Mucosa of rectum (tissue), 2 donors: ENCODE data around the gene HS1BP3.

Experiments
- H3K27ac ChIP-seq, 2 donors: one replicate each; pipeline ENCODE4 v1.7.0; 2013; ENCODE audit warnings: inconsistent platforms in 2 of 2, low read depth in 2 of 2, low read length in 2 of 2
- H3K27me3 ChIP-seq, 2 donors: one replicate each; pipeline ENCODE4 v1.7.0; 2013; ENCODE audit warnings: low read length in 2 of 2; ENCODE audit not compliant: control insufficient read depth in 2 of 2, insufficient read depth in 2 of 2
- H3K36me3 ChIP-seq, 2 donors: one replicate each; pipeline ENCODE4 v1.7.0; 2013; ENCODE audit warnings: low read length in 2 of 2; ENCODE audit not compliant: control insufficient read depth in 2 of 2, insufficient read depth in 2 of 2
- H3K4me1 ChIP-seq, 2 donors: one replicate each; pipeline ENCODE4 v1.7.0; 2013; ENCODE audit warnings: low read length in 2 of 2, mild to moderate bottlenecking in 1 of 2; ENCODE audit not compliant: control insufficient read depth in 2 of 2, insufficient read depth in 2 of 2
- H3K4me3 ChIP-seq, 2 donors: one replicate each; pipeline ENCODE4 v1.7.0; 2013; ENCODE audit warnings: low read length in 2 of 2
- H3K9ac ChIP-seq, 2 donors: one replicate each; pipeline ENCODE4 v1.7.0; 2013; ENCODE audit warnings: low read length in 2 of 2, low read depth in 1 of 2, mild to moderate bottlenecking in 1 of 2
- H3K9me3 ChIP-seq, 2 donors: one replicate each; pipeline ENCODE4 v1.7.0; 2013; ENCODE audit warnings: low read length in 2 of 2; ENCODE audit not compliant: control insufficient read depth in 2 of 2
- donor health status: healthy.
- donor health status: Normal muscosa, but diverticular disease.

The HS1BP3 gene

DNA sequence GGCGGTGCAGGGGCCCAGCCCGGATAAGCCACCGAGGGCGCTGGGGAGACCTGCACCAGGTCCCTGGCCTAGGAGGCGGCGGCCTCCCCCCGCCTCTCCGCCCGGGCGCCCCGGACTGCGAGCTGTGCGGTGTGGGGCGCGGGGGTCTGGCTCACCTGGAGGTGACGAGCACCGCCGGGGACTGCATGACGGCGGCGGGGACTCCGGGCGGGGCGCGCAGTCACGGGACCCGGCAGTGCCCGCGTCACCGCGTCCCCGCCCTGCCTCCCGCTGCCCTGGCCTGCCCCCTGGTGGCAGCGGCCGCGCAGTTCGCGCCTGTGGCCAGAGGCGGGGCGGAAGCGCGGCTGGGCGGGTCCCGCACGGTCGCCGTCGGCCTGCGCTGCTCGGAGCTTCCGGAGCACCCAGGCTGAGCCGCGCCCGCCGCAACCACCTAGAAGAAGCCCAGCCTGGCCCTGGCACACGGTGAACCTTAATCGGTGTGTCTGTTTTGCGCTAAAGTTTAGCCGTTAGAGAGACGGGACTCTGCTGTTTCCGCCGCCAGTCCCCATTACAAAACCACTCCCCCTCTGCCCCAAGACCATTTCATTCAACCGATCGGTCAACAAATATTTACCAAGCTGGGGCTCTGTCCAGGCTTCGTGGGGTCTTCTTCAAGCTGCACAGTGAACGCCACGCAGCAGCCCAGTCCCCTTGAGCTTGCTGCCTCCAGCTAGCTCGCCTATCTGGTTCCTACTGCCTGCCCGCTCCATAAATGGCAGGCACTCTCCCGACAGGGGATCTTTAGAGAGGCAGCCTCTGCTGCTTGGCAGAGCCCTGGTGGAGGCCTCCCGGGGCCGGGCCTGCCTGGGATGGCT, at the start of gene HS1BP3:
Gene HS1BP3 (minus strand): TSS at position 222 of the 854 bp plus-strand sequence. CDS start 35 bp downstream, at position 187.
- H3K4me1 ChIP-seq = peaks cover 25 to 28% of the 10 kb centered on the region in 2 donors
- H3K27ac ChIP-seq = peak within 1 kb of the TSS; percentile 80 to 87
- peak within 1 kb of the TSS; percentile 93 to 98 for H3K4me3 ChIP-seq
- peaks cover 0 to 4% of the 10 kb centered on the region in 2 donors for H3K36me3 ChIP-seq
- no peaks in the 10 kb centered on the region for H3K27me3 ChIP-seq
- H3K9ac ChIP-seq = peak within 1 kb of the TSS; percentile 96 to 98
- no peaks in the 10 kb centered on the region for H3K9me3 ChIP-seq

GRCh38 chr2:20698916-20699613, 48.2 kb upstream of the HS1BP3 start:
- Histone ChIP-seq H3K27me3 (no peaks in the 10 kb centered on the region), H3K4me1 (no peaks in the 10 kb centered on the region), H3K9me3 (no peaks in the 10 kb centered on the region), H3K27ac (no peak overlapping the region), H3K9ac (no peak overlapping the region), H3K4me3 (no peak overlapping the region), H3K36me3 (peaks cover 0 to 2% of the 10 kb centered on the region in 2 donors)

DNA sequence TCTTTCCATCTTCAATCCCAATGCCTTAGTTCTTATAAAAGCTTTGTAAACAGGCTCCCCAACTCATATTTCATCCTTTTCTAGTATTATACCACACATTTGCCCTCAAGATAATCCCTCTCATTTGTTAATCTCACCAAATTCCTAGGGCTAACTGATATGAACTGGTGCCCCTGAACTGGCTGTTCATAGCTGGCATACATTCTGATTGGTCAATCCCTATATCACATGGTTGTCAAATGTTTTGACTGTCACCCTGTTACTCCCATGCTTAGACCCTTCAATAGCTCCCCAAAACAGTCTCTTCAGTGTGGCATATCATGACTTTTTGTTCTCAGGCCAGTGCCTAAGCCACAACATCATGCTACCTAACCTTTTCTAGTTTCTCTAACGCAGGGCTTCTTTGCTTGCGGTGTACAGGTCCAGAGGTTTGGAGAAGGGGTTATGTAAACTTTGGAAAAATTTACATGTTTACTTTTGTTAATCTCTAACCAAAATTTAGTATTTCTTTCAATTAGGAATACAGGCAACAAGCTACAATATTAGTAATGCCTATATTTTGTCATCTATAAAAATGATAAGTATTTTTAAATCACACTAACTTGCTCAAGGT, 46.5 kb upstream of the HS1BP3 start:
- Histone ChIP-seq H3K4me1 (no peaks in the 10 kb centered on the region), H3K36me3 (peaks cover 0 to 2% of the 10 kb centered on the region in 2 donors), H3K9ac (no peak overlapping the region), H3K4me3 (no peak overlapping the region), H3K9me3 (no peaks in the 10 kb centered on the region), H3K27ac (no peak overlapping the region), H3K27me3 (no peaks in the 10 kb centered on the region)

GRCh38 chr2:20696366-20696765, 45.5 kb upstream of the HS1BP3 start:
- Histone ChIP-seq H3K9ac (no peak overlapping the region), H3K27me3 (no peaks in the 10 kb centered on the region), H3K4me3 (no peak overlapping the region), H3K4me1 (no peaks in the 10 kb centered on the region), H3K27ac (no peak overlapping the region), H3K9me3 (no peaks in the 10 kb centered on the region), H3K36me3 (peaks cover 0 to 2% of the 10 kb centered on the region in 2 donors)

DNA sequence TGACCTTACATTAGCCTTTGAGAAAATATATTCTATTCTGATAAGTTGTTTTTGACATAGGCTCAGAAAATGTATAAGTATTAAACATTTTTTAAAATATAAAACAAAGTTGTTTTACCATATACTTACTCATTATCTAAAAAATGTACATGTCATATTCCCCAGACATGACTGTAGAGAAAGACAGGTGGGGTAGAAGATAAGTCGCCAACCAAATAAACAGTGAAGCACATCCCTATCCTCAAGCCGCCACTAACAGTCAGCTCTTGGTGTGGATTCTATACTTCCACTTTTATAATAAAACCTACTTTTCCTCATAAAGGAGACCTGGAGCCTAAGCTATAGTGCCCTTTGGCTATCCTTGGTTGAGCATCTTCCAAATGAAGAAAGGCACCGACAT, 42.4 kb upstream of the HS1BP3 start:
- Histone ChIP-seq H3K36me3 (peaks cover 0 to 2% of the 10 kb centered on the region in 2 donors), H3K9me3 (no peaks in the 10 kb centered on the region), H3K27me3 (no peaks in the 10 kb centered on the region), H3K4me3 (no peak overlapping the region), H3K27ac (no peak overlapping the region), H3K4me1 (peaks cover 0 to 5% of the 10 kb centered on the region in 2 donors), H3K9ac (no peak overlapping the region)

DNA sequence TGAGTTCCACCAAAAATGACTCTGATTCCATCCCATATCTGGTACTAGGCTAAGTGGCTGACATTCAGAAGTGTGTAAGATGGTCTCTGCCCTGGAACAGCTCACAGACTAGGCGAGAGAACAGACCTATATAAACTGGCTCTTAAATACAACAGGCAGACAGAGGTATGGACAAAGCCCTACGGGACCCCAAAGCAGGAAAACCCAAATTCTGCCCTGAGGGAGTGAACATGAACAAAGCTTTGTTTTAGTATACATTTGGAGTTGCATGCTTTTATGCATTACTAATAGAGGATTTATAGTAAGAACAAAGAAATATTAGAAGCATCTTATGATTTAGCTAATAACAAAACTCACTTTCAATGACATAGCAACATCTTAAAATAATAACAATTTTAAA, 41.2 kb upstream of the HS1BP3 start:
- no peaks in the 10 kb centered on the region for H3K27me3 ChIP-seq
- no peak overlapping the region for H3K9ac ChIP-seq
- H3K4me1 ChIP-seq = peaks cover 0 to 5% of the 10 kb centered on the region in 2 donors
- no peak overlapping the region for H3K4me3 ChIP-seq
- H3K27ac ChIP-seq = no peak overlapping the region
- no peaks in the 10 kb centered on the region for H3K9me3 ChIP-seq
- peaks cover 0 to 5% of the 10 kb centered on the region in 2 donors for H3K36me3 ChIP-seq

- Histone ChIP-seq H3K27ac (no peak overlapping the region), H3K27me3 (no peaks in the 10 kb centered on the region), H3K36me3 (peaks cover 6 to 10% of the 10 kb centered on the region in 2 donors)
Measured at GRCh38 chr2:20691076-20691734, 40.3 kb upstream of the HS1BP3 start.

GRCh38 chr2:20689428-20690264, 38.7 kb upstream of the HS1BP3 start:
- H3K27ac ChIP-seq = no peak overlapping the region
- peaks cover 0 to 5% of the 10 kb centered on the region in 2 donors for H3K4me1 ChIP-seq
- no peaks in the 10 kb centered on the region for H3K27me3 ChIP-seq
- peaks cover 10 to 18% of the 10 kb centered on the region in 2 donors for H3K36me3 ChIP-seq
- H3K4me3 ChIP-seq = no peak overlapping the region
- no peaks in the 10 kb centered on the region for H3K9me3 ChIP-seq
- no peak overlapping the region for H3K9ac ChIP-seq

More at GRCh38 chr2:20691076-20691734, 40.3 kb upstream of the HS1BP3 start:
- no peaks in the 10 kb centered on the region for H3K9me3 ChIP-seq
- H3K9ac ChIP-seq = no peak overlapping the region
- no peak overlapping the region for H3K4me3 ChIP-seq
- H3K4me1 ChIP-seq = peaks cover 0 to 5% of the 10 kb centered on the region in 2 donors

DNA sequence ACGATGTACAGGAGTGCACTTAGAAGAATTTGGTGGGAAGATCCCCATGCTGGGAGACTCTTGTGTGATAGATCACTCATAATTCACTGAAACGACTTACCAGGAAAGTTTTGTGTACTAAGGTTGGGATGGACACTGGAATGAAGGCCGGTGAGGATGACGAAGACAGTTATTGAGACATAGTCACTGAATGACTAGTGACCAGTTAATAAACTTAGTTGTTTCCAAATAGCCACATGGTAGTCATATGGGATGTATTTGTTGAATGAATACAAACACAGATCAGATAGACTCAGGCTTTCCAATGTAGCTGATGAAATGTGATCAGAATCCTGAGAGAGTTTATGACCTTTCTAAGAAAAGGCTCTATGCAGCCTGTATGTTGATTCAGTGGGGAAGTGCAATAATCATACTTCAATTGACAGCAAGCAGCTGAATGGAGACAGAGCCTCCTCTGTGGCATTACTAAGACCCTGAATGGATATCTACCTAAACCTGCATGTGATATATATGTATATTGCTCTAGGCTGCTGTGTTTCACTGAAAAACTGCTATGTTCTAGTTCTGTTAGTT, 36.4 kb upstream of the HS1BP3 start:
- no peak overlapping the region for H3K9ac ChIP-seq
- no peak overlapping the region for H3K4me3 ChIP-seq
- no peaks in the 10 kb centered on the region for H3K27me3 ChIP-seq
- peaks cover 0 to 5% of the 10 kb centered on the region in 2 donors for H3K4me1 ChIP-seq
- H3K9me3 ChIP-seq = no peaks in the 10 kb centered on the region
- H3K27ac ChIP-seq = no peak overlapping the region
- peaks cover 14 to 18% of the 10 kb centered on the region in 2 donors for H3K36me3 ChIP-seq
